Activated effector memory CD4-positive, alpha-beta T cell treated with anti-CD3 and anti-CD28 coated beads, Interleukin-2, amount 50 U/mL, for 16 hours (primary cell): ENCODE data around the gene PCNX2.

Experiments
- DNase-seq: peaks from one replicate; pipeline ENCODE4 v3.0.0-alpha.2; 2020

The PCNX2 gene

DNA sequence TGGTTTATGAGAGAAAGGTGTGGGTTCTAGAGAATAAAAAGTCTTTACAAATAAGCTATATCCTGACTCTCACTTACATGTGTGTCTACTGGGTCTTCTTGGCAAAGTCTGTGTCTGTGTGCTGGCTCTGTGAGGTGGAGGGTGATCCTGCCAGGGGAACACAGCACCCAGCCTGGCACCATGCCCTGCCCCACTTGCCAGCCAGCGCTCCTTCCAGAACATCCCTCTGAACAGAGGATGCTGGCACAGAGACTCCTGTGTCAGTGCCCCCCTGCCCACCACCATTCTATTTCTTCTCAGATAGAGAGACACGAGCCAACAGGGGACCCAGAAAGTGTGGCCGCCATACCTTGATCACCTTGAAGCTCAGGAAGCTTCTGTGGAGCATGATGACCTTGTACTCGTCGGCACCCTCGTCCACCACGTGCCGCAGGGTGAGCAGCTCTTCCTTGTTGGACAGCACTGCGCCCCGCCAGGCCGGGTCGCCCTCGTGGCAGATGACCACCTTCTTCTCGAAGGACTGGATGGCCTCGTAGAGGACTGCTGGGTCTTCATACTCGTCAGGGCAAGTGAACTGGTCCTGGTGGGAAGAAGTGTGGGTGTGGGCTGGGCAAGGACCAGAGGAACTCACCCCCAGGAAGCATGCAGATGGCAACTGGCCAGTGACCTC lies 295.4 kb downstream of the PCNX2 start:
- DNase-seq, result no peak

DNA sequence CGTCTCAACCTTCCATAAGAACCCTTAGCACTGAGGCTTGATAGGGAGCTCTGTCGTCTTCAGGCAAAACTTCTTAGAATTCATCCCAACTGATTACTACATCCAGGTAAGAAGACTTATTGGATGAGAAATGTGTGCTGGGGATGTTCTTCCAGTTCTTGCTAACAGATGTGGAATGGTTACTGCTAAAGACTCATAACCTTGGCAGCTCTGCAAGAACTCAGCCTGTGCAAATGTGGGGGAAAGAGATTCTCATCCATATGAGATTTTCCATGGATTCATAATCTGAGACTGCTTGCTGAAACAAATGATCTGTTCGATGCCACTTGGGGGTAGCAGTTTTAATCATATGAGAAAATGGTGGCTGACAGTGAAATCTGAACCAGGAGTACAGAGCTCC lies 296.9 kb downstream of the PCNX2 start:
- no peak for DNase-seq

DNA sequence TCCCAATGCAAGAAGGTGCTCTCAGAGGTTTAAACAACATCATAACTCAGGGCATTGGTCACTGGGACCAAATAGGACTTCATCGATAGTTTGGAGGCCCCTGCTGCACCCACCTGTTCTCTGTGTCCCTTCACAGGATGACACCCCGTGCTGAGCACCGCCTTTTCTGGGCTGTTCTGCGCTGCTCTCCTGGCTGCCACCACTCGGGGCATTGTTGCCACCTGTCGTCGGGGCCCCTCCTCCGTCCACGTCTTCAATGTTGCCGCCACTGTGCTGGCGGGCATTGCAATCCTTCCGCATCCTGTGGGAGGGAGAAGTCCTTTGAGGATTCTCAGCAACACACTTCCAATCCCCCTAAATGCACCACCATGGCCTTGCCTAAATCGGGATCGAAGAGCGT lies 297.4 kb downstream of the PCNX2 start:
- DNase-seq, result no peak

DNA sequence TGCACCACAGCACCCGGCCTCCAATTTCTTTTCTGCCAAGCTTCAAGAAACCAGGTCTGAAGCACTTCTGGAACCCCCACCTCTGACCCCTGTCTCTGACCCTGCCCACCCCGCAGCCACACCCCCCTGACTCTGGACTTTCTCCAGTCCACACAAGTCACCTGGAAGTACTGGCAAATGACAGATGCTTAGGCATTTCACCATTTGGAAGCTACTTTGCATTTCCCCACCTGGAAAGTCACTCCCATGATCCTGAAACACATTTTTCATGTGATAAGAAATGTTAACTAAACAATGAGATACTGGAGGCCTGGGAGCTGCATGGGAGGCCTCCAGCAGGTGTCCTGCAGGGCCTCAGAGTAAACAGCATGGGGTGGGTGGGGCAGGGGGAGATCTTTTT lies 299.4 kb downstream of the PCNX2 start:
- no peak for DNase-seq

DNA sequence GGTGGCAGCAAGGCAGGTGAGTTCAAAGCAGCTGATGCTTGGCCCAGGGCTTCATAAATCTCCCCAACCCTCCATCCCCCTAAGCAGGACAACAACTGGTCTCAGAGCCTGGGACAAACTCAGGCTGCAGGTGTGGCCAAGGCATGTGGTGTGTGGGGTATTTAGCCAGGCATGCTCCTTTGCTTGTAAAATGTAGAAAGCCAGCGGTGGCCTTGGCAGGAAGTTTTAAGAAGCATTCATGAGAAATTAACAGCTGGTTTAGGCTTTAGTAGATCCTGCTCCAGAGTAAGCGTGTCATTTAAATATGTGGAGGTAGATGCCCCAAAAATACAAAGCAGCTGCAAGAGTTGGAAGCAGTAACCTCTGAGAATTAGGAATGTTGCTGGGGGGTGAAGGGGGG lies 300.3 kb downstream of the PCNX2 start:
- no peak for DNase-seq

DNA sequence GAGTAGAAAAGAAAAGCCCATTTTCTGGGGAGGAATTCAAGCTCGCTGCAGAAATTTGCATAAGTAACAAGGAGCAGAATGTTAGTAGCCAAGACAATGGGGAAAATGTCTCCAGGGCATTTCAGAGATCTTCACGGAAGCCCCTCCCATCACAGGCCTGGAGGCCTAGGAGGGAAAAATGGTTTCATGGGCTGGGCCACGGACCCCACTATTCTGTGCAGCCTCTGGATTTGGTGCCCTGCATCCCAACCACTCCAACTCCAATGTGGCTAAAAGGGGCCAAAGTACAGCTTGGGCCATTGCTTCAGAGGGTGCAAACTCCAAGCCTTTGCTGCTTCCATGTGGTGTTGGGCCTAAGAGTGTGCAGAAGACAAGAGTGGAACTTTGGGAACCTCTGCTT lies 302.0 kb downstream of the PCNX2 start:
- DNase-seq, result no peak

DNA sequence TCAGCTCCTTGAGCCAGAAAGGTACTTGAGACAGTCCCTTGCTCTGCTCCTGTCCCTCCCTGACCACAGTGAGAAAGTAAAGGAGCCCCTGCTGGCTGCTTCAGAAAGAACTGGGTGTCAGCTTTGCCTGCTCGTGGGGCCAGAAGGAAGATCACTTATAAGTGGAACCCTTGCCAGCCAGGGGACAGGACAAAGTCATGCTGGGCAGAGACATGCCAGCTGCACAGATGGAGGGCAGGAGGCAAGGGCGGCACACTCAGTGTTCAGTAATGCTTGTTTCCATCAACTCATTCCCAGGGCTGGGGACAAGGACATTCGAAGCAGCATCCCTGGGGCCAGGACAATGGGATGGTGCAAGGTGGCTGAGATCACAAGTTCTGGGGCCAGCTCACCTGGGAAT lies 303.3 kb downstream of the PCNX2 start:
- DNase-seq, result no peak

DNA sequence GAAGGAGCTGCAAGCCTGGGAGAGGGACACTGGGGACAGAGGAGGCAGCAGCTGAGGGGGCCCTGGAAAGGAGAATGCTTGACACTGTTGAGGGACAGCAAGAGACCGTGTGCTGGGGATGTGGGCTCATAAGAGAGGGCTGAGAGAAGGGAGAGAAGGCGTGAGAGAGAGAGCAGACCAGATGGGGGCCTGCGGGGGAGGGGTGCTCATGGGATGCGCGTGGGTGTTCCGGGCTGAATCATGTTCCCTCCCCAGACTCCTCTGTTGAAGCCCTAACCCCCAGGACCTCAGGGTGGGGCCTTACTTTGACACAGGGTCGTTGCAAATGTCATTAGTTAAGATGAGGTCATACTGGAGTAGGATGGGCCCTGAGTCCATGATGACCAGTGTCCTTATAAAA lies 304.3 kb downstream of the PCNX2 start:
- DNase-seq, result no peak

DNA sequence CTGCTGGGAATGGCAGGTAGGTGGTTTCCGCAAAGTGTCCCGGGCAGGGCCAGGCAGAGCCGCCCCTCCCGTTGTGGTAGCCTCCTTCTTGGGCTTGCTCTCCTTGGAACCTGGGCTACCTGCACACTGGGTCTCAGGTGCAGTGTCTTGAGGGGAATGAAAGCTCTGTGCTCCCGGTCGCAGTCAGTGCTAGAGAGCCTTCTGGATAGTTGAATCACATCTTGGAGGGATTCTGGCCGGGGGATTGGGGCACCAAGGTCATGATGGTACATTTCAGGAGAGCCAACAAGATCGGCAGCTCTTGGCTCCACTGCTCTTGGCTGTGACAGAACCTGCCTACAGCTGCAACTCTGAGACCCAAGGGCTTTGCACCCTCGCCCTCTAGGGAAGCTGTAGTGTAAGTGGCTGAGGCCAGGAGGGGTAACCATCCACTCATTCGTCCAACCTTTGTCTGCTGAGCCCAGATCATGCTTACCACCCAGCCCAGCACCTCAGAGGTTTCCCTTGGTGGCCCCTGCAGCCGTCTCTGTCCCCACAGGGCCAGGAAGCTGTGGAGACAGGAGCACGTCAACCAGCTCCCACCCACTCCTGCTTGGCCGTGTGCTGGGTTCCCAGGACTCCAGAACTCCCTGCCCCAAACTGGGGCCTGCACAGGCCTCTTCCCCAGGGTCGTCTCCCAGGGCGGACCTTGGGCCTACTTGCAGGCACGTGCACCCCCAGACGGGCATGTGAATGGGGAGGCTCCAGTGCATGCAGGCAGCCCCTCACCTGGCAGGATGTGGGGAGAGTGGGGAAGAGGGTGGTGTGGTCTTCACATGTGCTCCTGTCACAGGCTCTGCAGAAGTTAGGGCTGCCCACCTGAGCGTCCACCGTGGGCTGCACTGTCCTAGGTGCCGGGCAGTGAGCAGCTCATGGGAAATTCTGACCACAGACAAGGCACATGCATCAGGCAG lies 305.1 kb downstream of the PCNX2 start:
- no peak for DNase-seq

DNA sequence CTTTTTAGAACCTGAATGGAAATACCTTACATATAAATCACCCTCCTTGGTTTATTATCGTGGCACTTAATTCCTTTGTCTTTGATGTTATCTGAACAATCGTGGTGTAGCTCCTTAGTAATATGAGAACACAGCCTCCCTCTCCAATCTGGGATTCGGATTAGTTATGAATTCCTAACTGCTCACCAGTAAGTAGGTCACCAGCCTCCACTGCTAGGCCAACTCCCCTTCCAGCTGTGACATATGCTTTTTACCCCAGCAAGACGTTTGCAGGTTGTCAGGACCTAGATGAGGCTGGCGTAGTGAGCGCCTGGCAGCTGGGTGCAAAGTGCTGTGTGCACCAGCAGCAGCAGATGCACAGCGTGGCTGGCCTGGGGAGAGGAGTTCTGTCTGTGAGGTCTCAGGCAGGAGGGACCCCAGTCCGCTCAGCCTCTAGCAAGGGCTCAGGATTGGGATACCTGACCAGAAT lies 306.9 kb downstream of the PCNX2 start:
- no peak for DNase-seq

DNA sequence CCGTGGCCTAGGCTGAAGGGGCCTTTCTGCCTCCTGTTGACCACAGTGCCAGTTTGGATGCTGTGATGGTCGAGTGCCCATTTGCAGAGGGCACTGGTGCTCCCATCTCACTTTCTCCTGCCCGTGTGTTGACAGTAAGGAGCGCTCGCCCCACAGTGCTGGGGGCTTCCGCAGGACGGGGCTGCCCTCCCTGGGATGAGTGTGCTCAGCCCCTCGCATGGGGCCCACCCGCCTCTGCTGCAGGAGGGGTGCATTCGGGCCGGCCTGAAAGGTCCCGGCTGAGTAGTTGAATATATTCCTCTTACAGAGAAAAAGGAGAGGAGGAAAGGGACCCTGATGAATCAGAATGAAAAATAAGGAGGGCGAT lies 307.8 kb downstream of the PCNX2 start:
- no peak for DNase-seq

DNA sequence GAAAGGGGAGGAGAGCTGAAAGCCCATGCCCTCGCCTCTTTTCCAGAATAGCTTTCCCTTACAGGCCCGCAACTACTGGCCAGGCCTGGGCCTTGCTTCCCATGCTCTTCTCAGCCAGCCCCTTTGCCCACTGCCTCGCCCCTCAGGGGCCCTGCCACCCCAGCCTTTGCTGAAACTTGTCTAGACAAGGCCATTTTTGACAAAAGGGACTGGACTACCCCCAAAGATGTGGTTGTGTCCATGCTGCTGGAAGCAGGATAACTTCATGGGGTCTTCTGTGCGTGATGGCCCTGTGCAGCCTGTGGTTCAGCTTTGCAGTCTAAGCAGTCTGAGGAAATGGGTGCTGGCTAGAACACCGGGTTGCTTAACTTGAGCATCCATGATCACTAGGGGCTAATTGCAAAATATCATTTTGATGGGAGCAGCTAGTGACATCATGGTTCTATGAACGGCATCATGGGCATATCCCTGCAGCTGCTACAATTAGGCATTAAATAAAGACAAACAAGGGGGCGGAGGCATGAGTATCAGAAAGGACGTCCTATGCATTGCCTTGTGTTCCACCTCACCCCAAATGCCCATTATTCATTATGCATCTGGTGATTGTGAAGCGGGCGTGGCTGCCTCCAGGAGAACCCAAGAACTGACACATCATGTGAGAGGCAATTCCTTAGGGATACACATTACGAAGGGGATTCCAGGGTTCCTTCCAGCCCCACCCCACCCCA lies 308.3 kb downstream of the PCNX2 start:
- no peak for DNase-seq

DNA sequence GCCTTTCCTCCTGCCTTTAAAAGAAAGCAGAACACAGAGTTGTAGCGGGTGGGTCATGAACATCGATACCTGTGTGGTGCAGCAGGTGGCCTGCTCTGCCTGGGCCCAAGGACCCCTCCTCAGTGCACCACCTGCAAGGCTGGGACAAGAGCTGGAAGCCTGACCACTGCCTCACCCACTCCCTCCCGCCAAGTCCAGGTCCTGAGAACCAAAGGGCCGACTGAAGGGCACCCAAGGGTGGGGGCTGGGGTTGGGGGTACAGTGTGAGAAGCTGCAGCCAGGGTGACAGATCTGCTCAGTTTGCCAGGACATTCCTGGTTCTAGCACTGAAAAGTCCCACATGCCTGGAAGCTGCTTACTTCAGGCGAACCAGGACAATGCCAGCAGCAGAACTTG lies 309.0 kb downstream of the PCNX2 start:
- no peak for DNase-seq

DNA sequence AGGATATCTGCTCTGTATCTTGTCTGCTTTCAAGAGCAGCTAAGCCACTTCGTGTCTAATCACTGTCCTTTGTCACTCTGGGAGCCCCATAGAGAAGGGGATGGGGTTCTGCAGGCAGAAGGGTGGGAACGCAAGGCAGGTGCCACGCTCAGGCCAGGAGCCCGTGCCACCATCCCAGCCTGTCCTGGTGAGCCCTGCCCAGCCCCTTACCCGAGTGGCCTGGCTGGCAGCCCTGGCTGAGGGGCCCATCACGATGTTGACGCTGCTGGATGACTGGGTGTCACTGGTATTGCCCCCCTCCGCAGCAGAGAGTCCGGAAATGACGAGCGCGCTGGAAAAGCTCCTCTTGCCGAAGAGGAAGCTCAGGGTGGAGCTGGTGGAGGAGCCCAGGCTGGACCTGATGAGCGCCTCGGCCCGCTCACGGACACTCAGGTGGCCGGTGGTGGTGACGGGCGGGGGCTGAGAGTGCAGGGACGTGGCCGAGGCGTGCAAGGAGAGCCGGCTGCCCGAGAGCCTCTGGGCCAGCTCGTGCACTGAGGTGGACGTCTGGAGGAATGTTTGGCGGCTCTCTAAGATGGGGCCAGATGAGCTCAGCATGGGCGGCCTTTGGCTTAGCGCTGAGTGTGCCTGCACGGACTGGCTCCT lies 309.5 kb downstream of the PCNX2 start:
- DNase-seq, result no peak

DNA sequence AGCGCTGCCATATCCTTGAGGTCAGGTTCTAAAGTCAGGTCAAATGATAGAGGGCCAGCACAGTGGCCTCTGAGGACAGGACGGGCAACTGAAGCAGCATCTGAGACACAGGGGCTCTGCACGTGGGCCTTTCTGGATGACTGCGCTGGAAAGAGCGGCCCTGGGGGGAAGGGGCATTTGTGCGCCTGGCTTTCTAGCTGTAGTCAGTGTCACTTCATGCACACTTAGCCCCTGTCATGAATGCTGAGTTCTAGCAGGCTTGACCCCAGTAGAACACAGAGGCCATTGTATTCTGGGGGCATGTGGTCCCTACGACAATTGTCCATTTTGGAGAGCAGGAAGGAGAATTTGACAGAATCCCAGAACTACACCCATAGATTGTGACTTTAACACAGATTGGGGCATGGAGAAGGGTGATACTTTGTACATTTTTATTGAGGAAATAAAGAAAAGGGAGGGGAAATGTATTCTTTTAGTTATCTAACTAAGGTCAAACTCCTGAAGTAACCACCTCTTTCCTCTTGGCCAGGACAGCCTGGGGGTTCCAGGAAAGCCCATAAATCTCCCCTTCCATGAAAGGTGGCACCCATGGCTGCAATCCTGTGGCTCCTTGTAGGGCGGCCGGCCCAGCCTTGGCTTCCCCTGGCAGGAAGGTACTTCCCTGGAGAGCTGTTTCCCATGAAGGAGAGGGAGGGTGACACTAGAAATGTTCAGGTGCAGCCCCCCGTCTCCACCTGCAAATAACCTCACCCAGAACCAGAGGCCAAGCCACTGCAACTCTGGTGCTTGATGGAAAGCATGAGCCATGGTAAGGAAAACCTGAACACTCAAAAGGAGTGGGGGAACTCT lies 310.7 kb downstream of the PCNX2 start:
- DNase-seq, result no peak

DNA sequence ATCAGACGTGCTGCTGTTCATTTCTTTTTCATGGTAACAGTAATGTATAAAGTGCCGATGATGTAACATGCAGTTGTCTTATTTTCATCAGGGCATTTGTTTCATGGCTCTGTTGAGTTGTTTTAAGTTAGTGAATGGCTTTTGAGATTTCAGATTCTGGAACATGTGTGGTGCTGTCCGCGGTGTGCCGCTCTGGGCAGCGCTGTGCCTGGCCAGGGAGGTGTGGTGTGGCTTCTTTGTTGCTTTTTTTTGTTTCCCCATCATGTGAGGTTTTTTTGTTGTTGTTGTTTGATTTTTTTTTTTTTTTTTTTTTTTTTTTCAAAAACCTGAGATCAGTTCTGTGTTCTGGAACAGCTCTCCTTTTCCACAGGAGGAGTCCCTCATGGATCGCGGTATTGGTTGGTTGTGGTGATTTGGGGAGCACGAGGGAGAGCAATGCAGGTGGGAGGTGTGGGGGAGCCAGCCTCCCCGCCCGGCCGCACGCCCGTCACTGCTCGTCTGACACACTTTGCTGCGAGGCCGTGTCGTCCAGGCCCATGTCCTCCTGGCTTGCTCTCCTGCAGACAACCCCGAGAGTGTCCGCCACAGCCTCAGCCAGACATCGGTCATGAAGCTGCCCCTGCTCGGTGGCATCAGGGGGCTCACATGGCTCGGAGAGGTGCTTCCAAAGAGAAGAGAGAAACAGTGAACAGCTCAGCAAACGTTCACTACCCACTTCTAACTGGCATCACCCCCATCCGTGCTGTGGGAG lies 311.5 kb downstream of the PCNX2 start:
- no peak for DNase-seq

DNA sequence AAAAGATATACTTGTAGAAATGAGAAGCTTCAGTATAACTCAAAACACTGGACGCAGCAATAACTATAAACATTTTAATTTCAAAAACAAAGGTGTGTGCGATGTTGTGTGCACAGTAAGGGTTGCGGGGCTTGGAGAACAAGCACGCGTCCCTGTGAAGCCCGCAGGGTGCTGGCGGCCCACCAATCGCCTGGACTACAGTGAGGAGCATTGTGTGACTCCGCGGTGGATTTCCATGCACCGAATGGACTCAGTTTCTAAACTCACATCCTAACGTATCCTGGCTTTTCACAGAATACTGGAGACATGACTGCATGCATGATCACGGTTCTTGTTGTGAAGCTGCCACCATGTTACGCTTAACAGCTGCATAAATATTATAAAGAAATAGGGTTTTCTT lies 312.1 kb downstream of the PCNX2 start:
- no peak for DNase-seq

DNA sequence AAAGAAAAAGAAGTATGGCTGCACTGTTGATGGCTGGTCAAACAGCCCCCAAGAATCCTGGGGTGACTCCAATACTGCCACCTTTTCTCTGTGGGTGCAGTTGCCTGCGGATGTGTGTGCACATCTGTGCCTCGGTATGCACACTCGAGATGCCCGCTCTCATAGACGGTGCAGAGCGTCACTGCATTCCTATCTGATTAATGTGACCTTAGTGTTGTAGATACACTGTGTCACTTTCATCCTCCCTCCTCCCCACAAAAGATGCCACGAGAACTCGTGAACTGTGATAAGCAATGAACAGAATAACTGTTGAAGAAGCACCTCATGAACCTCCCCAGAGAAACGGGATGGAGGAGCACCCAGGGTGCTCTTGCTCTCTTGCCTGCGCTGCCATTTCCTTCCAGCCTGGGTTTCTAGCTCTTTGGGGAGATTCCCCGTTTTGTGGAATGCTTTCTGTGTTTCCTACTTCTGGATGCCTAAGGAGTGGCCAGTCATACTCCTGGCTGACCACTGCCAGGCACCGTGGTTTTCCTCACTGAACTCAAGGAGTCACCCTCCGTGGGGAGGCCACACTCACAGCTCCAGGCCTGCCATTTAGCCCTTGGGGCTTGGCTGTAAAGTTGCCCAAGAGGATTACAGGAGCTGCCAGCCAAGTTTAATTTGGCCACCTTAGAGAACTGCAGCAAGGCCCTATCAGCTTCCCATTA lies 313.1 kb downstream of the PCNX2 start:
- DNase-seq, result no peak

DNA sequence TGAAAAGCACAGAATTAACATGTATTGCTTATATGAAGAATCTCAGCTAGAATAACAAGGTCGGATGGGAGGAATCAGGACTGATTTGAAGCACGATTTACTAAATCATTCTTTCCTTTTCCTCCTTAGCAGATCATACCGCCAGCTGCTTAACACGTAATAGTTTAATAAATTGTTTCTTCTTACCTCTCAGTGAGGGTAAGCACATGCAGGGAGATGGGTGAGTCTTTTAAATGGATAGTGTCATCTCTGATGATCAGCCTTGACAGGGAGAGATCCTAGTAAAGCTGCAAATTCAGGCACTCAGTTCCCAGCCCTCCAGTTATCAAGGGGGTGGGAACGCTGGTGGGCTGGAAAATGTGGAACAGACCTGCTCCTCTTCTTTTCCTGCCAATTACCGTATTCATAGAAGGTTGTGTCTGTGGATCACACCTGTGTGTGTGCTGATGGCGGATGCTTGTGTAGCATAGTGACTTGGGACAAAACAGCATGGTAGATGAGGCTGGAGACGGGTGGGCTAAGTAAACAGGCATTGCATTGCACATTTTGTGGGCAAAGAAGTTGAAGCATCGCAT lies 314.5 kb downstream of the PCNX2 start:
- no peak for DNase-seq

DNA sequence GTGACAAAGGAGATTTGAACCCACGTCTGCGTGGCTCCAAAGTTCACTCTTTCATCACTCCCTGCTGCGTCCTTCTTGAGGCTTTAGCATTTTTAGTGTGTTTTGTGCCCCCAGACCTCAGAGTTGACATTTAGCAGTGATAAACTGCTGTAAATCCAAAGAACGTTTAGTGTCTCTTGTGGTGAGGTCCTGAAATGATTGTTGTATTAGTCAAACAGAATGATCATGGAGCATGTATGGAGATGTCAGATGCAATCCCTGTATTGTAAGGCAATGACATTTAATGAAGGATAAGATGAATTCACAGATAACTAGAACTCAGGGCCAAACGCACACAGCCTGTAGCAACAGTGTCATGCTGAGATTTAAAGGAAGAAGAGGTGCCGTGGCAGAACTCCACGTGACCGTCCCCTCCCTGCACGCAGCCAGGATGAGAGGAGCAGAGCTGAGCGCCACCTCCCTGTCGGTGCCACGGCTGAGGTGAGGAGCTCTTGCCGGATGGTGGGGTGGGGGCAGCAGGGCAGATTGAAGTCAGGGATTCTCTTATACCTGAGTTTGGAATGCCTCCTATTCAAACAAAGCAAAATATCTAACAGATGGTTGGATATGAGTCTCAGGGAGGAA lies 315.1 kb downstream of the PCNX2 start:
- DNase-seq, result no peak
